ENCODE measurements around the gene C13orf46.

DNA sequence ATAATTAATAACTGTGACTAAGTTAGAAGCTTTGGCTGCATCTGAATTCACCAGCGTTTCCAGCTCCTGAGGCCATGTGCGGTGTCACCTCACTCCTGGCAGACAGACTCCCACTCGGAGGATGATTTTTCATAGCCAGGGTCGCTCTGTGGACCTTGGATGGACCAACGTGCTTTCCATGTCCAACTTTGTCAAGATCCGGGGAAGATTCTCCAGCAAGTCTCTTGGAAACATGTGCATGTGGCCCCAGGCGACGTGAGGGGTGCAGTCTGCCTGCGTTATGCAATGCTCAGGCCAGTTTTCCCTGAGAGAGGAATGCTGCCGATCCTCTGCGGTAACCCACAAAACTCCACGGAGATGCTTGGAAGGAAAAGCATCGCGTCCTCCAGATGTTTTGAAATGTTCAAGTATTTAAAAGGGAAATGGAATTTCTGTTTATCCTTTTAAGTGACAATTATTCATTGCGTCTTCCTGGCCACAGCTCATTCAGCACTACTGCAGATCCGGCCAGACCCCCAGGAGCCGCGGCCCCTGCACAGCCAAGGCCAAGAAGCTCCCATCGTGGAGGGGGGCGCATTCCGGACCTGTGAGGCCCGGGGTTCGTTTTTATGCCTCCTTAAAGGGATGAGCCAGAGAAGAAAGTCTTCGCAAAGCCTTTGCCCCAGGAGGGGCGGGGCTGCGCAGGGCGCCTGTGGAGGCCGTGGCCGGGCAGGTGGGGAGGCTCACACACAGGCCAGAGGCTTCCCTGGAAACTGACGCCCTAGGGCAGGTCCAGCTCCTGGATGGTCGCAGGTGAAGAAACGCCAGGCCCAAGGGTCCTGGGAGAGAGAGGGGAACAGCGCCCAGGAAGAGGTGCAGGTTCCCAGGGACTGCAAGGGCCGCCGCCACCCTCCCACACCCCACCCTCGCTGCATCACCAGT lies 46.0 kb downstream of the C13orf46 start:
- TF ChIP-seq, protein P1, sequence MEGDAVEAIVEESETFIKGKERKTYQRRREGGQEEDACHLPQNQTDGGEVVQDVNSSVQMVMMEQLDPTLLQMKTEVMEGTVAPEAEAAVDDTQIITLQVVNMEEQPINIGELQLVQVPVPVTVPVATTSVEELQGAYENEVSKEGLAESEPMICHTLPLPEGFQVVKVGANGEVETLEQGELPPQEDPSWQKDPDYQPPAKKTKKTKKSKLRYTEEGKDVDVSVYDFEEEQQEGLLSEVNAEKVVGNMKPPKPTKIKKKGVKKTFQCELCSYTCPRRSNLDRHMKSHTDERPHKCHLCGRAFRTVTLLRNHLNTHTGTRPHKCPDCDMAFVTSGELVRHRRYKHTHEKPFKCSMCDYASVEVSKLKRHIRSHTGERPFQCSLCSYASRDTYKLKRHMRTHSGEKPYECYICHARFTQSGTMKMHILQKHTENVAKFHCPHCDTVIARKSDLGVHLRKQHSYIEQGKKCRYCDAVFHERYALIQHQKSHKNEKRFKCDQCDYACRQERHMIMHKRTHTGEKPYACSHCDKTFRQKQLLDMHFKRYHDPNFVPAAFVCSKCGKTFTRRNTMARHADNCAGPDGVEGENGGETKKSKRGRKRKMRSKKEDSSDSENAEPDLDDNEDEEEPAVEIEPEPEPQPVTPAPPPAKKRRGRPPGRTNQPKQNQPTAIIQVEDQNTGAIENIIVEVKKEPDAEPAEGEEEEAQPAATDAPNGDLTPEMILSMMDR (IDR thresholded peaks at IDR 0.05) = no peak
- TF ChIP-seq POLR2A (IDR thresholded peaks at IDR 0.05) = no peak
